Measurements from ENCODE around the gene UBR1.

DNA sequence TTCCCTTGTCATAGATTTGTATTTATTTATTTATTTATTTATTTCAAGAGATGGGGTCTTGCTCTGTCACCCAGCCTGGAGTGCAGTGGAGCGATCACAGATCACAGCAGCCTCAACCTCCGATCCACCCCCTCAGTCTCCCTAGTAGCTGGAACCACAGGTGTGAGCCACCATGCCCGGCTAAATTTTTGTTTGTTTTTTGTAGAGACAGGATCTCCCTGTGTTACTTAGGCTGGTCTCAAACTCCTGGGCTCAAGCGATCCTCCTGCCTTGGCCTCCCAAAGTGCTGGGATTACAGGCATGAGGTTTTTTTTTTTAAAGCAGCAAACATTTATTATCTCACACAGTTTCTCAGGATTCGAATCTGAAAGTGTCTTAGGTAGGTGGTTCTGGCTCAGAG is 187.8 kb downstream of the UBR1 start:
- no peak for TF ChIP-seq MAX (IDR thresholded peaks at IDR 0.05)
- no peak for TF ChIP-seq FOXM1 (IDR thresholded peaks at IDR 0.05; ENCODE audit: borderline replicate concordance, low read depth)
- TF ChIP-seq NFIC (IDR thresholded peaks at IDR 0.05), result no peak
- TF ChIP-seq, protein P1, sequence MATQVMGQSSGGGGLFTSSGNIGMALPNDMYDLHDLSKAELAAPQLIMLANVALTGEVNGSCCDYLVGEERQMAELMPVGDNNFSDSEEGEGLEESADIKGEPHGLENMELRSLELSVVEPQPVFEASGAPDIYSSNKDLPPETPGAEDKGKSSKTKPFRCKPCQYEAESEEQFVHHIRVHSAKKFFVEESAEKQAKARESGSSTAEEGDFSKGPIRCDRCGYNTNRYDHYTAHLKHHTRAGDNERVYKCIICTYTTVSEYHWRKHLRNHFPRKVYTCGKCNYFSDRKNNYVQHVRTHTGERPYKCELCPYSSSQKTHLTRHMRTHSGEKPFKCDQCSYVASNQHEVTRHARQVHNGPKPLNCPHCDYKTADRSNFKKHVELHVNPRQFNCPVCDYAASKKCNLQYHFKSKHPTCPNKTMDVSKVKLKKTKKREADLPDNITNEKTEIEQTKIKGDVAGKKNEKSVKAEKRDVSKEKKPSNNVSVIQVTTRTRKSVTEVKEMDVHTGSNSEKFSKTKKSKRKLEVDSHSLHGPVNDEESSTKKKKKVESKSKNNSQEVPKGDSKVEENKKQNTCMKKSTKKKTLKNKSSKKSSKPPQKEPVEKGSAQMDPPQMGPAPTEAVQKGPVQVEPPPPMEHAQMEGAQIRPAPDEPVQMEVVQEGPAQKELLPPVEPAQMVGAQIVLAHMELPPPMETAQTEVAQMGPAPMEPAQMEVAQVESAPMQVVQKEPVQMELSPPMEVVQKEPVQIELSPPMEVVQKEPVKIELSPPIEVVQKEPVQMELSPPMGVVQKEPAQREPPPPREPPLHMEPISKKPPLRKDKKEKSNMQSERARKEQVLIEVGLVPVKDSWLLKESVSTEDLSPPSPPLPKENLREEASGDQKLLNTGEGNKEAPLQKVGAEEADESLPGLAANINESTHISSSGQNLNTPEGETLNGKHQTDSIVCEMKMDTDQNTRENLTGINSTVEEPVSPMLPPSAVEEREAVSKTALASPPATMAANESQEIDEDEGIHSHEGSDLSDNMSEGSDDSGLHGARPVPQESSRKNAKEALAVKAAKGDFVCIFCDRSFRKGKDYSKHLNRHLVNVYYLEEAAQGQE (IDR thresholded peaks at IDR 0.05; ENCODE audit: low read depth), result no peak
- TF ChIP-seq EP300 (IDR thresholded peaks at IDR 0.05; ENCODE audit: borderline replicate concordance), result no peak
- TF ChIP-seq CREB1 (IDR thresholded peaks at IDR 0.05; ENCODE audit: low read depth), result no peak
- TF ChIP-seq TAF1 (IDR thresholded peaks at IDR 0.05; ENCODE audit: low read depth), result no peak
- TF ChIP-seq CEBPB (IDR thresholded peaks at IDR 0.05), result no peak
- no peak for TF ChIP-seq YY1 (IDR thresholded peaks at IDR 0.05; ENCODE audit: low read depth)

All from Ishikawa (cell line).